Stimulated activated naive CD4-positive, alpha-beta T cell treated with Interleukin-2 at 50 U/mL for 16 hours (primary cell): ENCODE measurements around the gene WFDC10A.
"Not testable (repeated sequence)": the region's sequence is repeated elsewhere in the genome, so short reads cannot be mapped to it uniquely, and the experiment has no call there.

Experiments used
- DNase-seq: peaks from one replicate; lab custom pipeline; 2025; lab: John Stamatoyannopoulos, UW

WFDC10A gene

DNA sequence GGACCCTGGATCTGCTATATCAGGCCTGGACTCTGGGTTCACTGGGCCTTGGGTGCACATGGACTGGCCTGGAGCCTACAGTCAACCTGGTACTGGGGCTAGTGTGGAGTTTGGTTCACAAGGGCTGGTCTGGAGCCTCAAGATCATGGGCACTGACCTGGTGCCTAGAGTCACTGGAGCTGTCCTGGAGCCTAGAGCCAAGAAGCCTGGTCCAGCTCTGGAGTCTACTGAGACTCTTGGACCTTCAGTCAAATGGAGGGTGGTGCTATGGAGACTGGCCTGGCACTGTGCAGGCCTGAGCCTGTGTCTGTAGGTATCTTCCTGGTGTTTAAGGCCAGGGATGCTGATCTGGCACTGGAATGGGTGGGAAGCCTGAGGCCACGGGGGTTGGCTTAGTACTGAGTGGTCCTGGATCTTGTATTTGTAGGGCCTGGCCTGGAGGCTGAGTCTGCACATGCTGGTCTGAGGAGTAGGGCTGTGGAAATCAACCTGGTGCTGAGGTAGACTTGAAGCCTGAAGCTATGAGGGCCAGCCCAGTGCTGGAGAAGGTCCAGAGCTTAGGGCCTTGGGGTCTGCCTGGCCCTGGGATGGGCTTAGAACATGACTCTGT is 18.0 kb downstream of the WFDC10A start:
- DNase-seq = no peak

DNA sequence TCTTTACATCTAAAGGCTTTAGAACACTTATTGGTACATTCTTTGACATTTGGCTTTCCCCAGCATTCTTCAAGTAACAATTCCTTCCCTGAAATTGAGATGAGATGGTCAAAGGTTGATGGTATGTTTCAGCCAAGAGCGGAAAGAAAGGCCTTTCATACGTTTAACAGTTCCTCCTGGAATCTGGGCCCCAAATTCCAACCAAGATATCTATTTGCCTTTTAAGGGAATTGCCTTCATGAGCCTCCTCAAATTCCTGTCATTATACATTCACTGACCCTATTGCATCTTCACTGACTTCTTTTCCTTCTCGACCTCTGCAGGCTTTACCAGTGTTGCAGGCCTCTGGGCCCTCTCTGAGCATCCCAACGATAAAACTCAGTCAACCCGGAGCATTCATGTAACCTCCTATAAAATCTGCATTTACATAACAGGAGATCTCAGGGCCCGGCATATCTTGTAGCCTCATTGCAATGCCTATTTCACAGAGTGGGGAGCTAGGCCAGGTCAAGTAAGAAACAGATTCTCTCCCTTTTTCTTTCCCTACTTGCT is 19.8 kb downstream of the WFDC10A start:
- no peak for DNase-seq

DNA sequence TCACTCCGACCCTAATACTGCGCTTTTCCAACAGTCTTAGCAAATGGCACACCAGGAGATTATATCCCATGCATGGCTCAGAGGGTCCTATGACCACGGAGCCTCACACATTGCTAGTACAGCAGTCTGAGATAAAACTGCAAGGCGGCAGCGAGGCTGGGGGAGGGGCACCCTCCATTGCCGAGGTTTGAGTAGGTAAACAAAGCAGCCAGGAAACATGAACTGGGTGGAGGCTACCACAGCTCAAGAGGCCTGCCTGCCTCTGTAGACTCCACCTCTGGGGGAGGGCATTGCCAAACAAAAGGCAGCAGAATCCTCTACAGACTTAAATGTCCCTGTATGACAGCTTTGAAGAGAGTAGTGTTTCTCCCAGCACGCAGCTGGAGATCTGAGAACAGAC is 22.2 kb downstream of the WFDC10A start:
- not testable (repeated sequence) for DNase-seq

DNA sequence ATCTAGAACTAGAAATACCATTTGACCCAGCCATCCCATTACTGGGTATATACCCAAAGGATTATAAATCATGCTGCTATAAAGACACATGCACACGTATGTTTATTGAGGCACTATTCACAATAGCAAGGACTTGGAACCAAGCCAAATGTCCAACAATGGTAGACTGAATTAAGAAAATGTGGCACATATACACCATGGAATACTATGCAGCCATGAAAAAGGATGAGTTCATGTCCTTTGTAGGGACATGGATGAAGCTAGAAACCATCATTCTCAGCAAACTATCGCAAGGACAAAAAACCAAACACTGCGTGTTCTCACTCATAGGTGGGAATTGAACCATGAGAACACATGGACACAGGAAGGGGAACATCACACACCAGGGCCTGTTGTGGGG is 27.5 kb downstream of the WFDC10A start:
- not testable (repeated sequence) for DNase-seq

DNA sequence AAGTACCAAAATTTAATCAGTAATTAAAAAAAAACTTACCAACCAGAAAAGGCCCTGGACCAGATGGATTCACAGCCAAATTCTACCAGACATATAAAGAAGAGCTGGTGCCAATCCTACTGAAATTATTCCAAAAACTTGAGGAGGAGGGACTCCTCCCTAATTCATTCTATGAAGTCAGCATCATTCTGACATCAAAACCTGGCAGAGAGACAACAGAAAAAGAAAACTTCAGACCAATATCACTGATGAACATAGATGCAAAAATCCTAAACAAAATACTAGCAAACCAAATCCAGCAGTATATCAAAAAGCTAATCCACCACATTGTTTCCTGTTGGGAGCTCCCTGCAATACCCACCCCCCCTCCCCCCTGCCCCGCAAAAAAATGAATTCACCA is 40.6 kb downstream of the WFDC10A start, which contains the start of gene WFDC11:
Gene WFDC11 (minus strand): TSS at position 101 of the 400 bp plus-strand sequence. CDS start 19,639 bp downstream, outside the sequence.
- DNase-seq = no peak

DNA sequence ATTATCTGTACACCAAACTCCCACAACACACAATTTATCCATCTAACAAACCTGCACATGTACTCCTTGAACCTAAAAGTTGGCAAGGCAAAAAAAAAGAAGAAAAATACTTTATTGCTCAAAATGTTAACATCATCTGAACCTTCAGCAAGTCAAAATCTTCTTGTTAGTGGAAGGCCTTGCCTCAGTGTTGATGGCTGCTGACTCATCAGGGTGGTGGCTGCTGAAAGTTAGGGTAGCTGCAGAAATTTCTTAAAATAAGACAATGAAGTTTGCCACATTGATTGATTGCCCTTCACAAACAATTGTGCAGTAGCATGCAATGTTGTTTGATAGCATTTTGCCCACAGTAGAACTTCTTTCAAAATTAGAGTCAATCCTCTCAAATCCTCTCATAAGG is 43.2 kb downstream of the WFDC10A start:
- no peak for DNase-seq

DNA sequence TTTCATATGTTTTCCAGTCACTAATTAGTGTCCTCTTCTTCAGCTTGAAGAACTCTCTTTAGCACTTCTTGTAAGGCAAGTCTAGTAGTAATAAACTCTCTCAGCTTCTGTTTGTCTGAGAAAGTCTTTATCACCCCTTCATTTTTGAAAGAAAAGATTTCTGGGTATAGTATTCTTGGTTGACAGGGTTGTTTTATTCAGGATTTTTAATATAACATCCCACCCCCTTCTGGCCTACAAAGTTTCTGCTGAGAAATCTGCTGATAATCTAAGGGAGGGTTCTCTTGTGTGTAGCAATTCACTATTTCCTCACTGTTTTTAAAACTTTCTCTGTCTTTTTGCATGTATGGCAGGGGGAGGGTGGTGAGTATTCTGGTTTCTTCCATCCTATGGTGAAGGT is 50.1 kb downstream of the WFDC10A start:
- no peak for DNase-seq
